GM12872 (cell line): Measurements from ENCODE around the gene AFAP1.

Source experiments
- TF ChIP-seq, protein P1 (sequence below): IDR thresholded peaks from 3 replicates; pipeline ENCODE4 v1.5.1; 2011; ENCODE audit warnings: low read depth, mild to moderate bottlenecking, low read length, moderate library complexity; ENCODE audit not compliant: insufficient read depth

AFAP1 gene

GRCh38 chr4:7759635-7760034 is 180.0 kb downstream of the AFAP1 start:
- TF ChIP-seq, protein P1, sequence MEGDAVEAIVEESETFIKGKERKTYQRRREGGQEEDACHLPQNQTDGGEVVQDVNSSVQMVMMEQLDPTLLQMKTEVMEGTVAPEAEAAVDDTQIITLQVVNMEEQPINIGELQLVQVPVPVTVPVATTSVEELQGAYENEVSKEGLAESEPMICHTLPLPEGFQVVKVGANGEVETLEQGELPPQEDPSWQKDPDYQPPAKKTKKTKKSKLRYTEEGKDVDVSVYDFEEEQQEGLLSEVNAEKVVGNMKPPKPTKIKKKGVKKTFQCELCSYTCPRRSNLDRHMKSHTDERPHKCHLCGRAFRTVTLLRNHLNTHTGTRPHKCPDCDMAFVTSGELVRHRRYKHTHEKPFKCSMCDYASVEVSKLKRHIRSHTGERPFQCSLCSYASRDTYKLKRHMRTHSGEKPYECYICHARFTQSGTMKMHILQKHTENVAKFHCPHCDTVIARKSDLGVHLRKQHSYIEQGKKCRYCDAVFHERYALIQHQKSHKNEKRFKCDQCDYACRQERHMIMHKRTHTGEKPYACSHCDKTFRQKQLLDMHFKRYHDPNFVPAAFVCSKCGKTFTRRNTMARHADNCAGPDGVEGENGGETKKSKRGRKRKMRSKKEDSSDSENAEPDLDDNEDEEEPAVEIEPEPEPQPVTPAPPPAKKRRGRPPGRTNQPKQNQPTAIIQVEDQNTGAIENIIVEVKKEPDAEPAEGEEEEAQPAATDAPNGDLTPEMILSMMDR, result no peak

DNA sequence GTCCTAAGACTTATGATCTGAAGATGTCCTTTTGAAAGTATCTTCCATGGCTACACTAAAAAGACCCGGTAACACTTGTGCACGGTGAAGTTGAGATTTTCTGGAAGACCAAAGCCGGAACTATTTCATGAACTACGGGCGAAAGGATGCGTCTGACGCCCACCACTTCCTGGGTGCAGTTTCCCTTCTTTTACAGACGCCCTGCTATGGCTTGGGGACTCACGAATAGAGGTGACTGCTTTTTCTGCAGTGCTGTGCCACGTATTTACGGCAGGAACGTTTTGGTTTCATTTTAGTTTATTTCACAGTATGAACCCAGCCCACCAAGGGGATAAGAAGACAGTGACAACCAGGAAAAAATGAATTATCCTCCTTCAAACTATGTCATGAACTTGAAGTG is 180.4 kb downstream of the AFAP1 start:
- TF ChIP-seq, protein P1, result no peak

DNA sequence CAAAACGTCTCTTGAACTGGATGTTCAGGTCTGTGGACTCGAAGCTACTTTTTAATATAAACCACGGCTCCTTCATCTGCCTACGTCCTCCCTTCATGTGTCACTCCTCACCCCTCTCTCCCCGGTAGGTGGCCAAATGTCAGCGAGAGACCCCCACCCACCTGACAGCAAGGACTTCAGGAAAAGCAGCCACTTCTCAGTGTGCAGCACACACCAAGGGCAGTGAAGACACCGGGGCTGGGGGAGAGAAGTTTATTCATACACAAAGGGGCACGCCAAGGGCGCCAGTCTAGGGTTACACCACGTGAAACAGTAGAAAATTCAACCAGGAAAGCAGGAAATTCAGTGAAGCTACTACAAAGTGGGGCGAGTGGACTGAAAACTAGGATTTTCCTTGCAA is 181.2 kb downstream of the AFAP1 start:
- TF ChIP-seq, protein P1, result no peak

GRCh38 chr4:7757501-7758471 is 181.9 kb downstream of the AFAP1 start:
- TF ChIP-seq, protein P1, result no peak

DNA sequence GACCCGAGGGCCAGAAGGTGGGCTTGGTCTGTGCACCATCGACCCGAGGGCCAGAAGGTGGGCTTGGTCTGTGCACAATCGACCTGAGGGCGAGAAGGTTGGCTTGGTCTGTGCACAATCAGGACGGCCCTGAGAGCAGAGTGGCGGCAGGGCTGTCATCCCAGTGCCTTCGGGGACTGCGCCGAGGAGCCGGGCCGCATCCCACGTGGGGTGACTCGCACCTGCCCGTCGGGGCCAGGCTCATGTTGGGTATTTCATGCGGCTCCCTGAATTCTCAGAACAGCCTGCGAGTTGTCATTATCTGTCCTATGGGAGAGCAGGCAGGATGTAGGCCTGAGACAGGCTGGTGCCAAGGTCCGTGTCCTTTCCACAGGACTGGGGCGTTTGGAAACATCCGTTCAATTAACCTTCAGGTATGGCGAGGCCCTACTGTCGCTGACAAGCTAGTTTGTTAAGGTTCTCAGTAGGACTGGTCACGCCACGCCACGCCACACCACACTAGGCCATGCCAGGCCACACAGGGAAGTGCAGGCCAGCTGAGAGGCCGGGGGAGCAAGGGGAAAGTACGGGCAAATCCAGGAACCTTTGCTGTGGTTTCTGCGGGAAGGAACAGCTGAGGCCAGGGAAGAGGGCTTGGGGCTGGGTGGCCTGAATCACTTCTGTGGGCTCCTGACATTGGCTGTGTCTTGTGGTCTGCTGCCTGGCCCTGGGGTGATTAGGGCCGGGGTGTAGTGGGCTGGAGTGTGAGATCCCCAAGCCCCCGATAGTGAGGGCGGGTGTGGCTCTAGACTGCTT is 182.9 kb downstream of the AFAP1 start:
- TF ChIP-seq, protein P1, result no peak

- TF ChIP-seq, protein P1, result no peak
Observed at GRCh38 chr4:7756071-7756470, 183.6 kb downstream of the AFAP1 start.

- TF ChIP-seq, protein P1, result no peak
Observed at GRCh38 chr4:7755561-7755960, 184.1 kb downstream of the AFAP1 start.
